HG02642 (cell line): Measurements from ENCODE around the gene RGS7.
"Not testable (repeated sequence)": the region's sequence is repeated elsewhere in the genome, so short reads cannot be mapped to it uniquely, and the experiment has no call there.

ENCODE experiments used
- ATAC-seq: cut with Tn5 transposase; IDR thresholded peaks from one replicate; pipeline ENCODE4 v1.9.1; 2021; ENCODE audit warnings: mild to moderate bottlenecking; ENCODE audit not compliant: unreplicated experiment, poor library complexity

RGS7 gene

GRCh38 chr1:241275226-241275625 lies 81.8 kb downstream of the RGS7 start:
- ATAC-seq: no peak

GRCh38 chr1:241274693-241275092 lies 82.3 kb downstream of the RGS7 start:
- no peak for ATAC-seq

- no peak for ATAC-seq
These were observed 84.2 kb downstream of the RGS7 start for GRCh38 chr1:241272828-241273227.

GRCh38 chr1:241271427-241271826 lies 85.6 kb downstream of the RGS7 start:
- ATAC-seq: no peak

GRCh38 chr1:241270016-241270415 lies 87.0 kb downstream of the RGS7 start:
- ATAC-seq: no peak

GRCh38 chr1:241269116-241269515 lies 87.9 kb downstream of the RGS7 start:
- ATAC-seq: no peak

GRCh38 chr1:241266121-241266520 lies 90.9 kb downstream of the RGS7 start:
- ATAC-seq: no peak

GRCh38 chr1:241265428-241265827 lies 91.6 kb downstream of the RGS7 start:
- no peak for ATAC-seq

- ATAC-seq: no peak
These were observed 93.7 kb downstream of the RGS7 start for GRCh38 chr1:241263346-241263745.

- ATAC-seq: no peak
These were observed 103.5 kb downstream of the RGS7 start for GRCh38 chr1:241253471-241253870.

- ATAC-seq: no peak
These were observed 106.5 kb downstream of the RGS7 start for GRCh38 chr1:241250465-241250864.

GRCh38 chr1:241240069-241240468 lies 116.9 kb downstream of the RGS7 start:
- ATAC-seq: no peak

GRCh38 chr1:241237873-241238272 lies 119.1 kb downstream of the RGS7 start:
- no peak for ATAC-seq

- no peak for ATAC-seq
These were observed 121.6 kb downstream of the RGS7 start for GRCh38 chr1:241235256-241235897.

GRCh38 chr1:241229711-241230110 lies 127.3 kb downstream of the RGS7 start:
- no peak for ATAC-seq

GRCh38 chr1:241229216-241229615 lies 127.8 kb downstream of the RGS7 start:
- ATAC-seq: no peak

GRCh38 chr1:241228339-241228738 lies 128.7 kb downstream of the RGS7 start:
- ATAC-seq: no peak

- no peak for ATAC-seq
These were observed 131.3 kb downstream of the RGS7 start for GRCh38 chr1:241225741-241226140.

- ATAC-seq: not testable (repeated sequence)
These were observed 132.8 kb downstream of the RGS7 start for GRCh38 chr1:241224189-241224588.

GRCh38 chr1:241222813-241223212 lies 134.2 kb downstream of the RGS7 start:
- ATAC-seq: not testable (repeated sequence)

- no peak for ATAC-seq
These were observed 135.7 kb downstream of the RGS7 start for GRCh38 chr1:241221319-241221718.

- ATAC-seq: not testable (repeated sequence)
These were observed 136.1 kb downstream of the RGS7 start for GRCh38 chr1:241220913-241221312.

GRCh38 chr1:241219449-241219848 lies 137.6 kb downstream of the RGS7 start:
- no peak for ATAC-seq
